GM12891 (cell line): ENCODE measurements around the gene FAM78B.

ENCODE experiments used
- DNase-seq: peaks from one replicate; pipeline ENCODE4 v3.0.0; 2011; ENCODE audit warnings: low spot score; ENCODE audit not compliant: insufficient read length
- FAIRE-seq: peaks from 2 replicates; lab custom pipeline; 2011; peaks lifted over from hg19 to GRCh38; lab: Jason Lieb, UNC
- PAX5 ChIP-seq: IDR thresholded peaks from 2 replicates; pipeline ENCODE4 v1.6.1; 2011; ENCODE audit warnings: low read length, moderate library complexity, mild to moderate bottlenecking; ENCODE audit not compliant: insufficient read depth, severe bottlenecking
- POLR2A ChIP-seq: IDR thresholded peaks from 2 replicates; pipeline ENCODE4 v1.6.1; 2011; ENCODE audit warnings: low read depth, low read length, control low read depth
- POLR2AphosphoS5 ChIP-seq: IDR thresholded peaks from 2 replicates; pipeline ENCODE4 v1.6.1; 2011; ENCODE audit warnings: low read depth, low read length, control low read depth
- POU2F2 ChIP-seq: IDR thresholded peaks from 2 replicates; pipeline ENCODE4 v1.6.1; 2011; ENCODE audit warnings: low read depth, mild to moderate bottlenecking, control low read depth, low read length, moderate library complexity
- SPI1 ChIP-seq: IDR thresholded peaks from 2 replicates; pipeline ENCODE4 v1.6.1; 2011; ENCODE audit warnings: low read depth, low read length, control low read depth
- TAF1 ChIP-seq: IDR thresholded peaks from 2 replicates; pipeline ENCODE4 v1.6.1; 2011; ENCODE audit warnings: low read depth, low read length, control low read depth

Gene FAM78B

GRCh38 chr1:166113630-166114029 is 53.2 kb downstream of the FAM78B start:
- FAIRE-seq, result no peak
- TF ChIP-seq POLR2AphosphoS5 (no peak), SPI1 (no peak), POLR2A (no peak), PAX5 (no peak), POU2F2 (no peak), TAF1 (no peak)
- DNase-seq, result no peak

GRCh38 chr1:166113031-166113430 is 53.8 kb downstream of the FAM78B start:
- no peak for DNase-seq
- FAIRE-seq, result no peak

GRCh38 chr1:166112425-166112824 is 54.4 kb downstream of the FAM78B start:
- no peak for TF ChIP-seq PAX5
- no peak for TF ChIP-seq POLR2AphosphoS5
- no peak for TF ChIP-seq POU2F2
- TF ChIP-seq POLR2A, result no peak
- no peak for TF ChIP-seq TAF1
- TF ChIP-seq SPI1, result no peak
- DNase-seq (no peak), FAIRE-seq (no peak)

More at GRCh38 chr1:166113031-166113430, 53.8 kb downstream of the FAM78B start:
- TF ChIP-seq POU2F2, result no peak
- TF ChIP-seq SPI1, result no peak
- TF ChIP-seq TAF1, result no peak
- TF ChIP-seq POLR2A, result no peak
- no peak for TF ChIP-seq PAX5
- no peak for TF ChIP-seq POLR2AphosphoS5

GRCh38 chr1:166111430-166111829 is 55.4 kb downstream of the FAM78B start:
- TF ChIP-seq TAF1, result no peak
- no peak for TF ChIP-seq POLR2AphosphoS5
- no peak for TF ChIP-seq POLR2A
- no peak for TF ChIP-seq SPI1
- no peak for TF ChIP-seq POU2F2
- DNase-seq, result no peak
- FAIRE-seq, result no peak

- no peak for FAIRE-seq
- TF ChIP-seq TAF1, result no peak
- no peak for DNase-seq
These were observed 76.6 kb downstream of the FAM78B start for GRCh38 chr1:166090244-166090643.

GRCh38 chr1:166089804-166090203 is 77.0 kb downstream of the FAM78B start:
- DNase-seq (peak; percentile 30), FAIRE-seq (peak; percentile 48)
- no peak for TF ChIP-seq POU2F2
- peak; percentile 28; the same call in 1 of the 2 replicates for TF ChIP-seq SPI1

- TF ChIP-seq PAX5, result no peak
- TF ChIP-seq POLR2A, result no peak
- no peak for TF ChIP-seq POU2F2
- no peak for TF ChIP-seq TAF1
- no peak for DNase-seq
- no peak for FAIRE-seq
These were observed 78.2 kb downstream of the FAM78B start for GRCh38 chr1:166088572-166088955.

GRCh38 chr1:166087734-166088571 is 78.8 kb downstream of the FAM78B start:
- DNase-seq, result no peak
- no peak for TF ChIP-seq POLR2AphosphoS5
- no peak for FAIRE-seq

GRCh38 chr1:166086113-166086883 is 80.5 kb downstream of the FAM78B start:
- TF ChIP-seq PAX5, result no peak
- no peak for TF ChIP-seq SPI1
- TF ChIP-seq POLR2A, result no peak
- TF ChIP-seq TAF1, result no peak
- TF ChIP-seq POLR2AphosphoS5, result no peak
- no peak for TF ChIP-seq POU2F2
- no peak for DNase-seq

GRCh38 chr1:166084613-166085012 is 82.2 kb downstream of the FAM78B start:
- TF ChIP-seq TAF1, result no peak
- TF ChIP-seq SPI1, result no peak
- TF ChIP-seq POLR2A, result no peak
- DNase-seq (no peak), FAIRE-seq (no peak)

More at GRCh38 chr1:166086113-166086883, 80.5 kb downstream of the FAM78B start:
- FAIRE-seq, result no peak
